OCI-LY1 (cell line): ENCODE results near the gene SPTLC2.

ENCODE experiments used
- CTCF ChIP-seq: fragments of 200-600 bp; sonication (generic), shearing (Covaris generic); IDR thresholded peaks from 2 replicates; pipeline ENCODE4 v1.5.1; 2017; ENCODE audit warnings: mild to moderate bottlenecking, antibody characterized with exemption, low read length, moderate library complexity, mixed read lengths
- EZH2 ChIP-seq: fragments of 200-600 bp; sonication (generic), shearing (Covaris generic); IDR thresholded peaks from 2 replicates; pipeline ENCODE4 v1.8.0; 2017; ENCODE audit warnings: borderline replicate concordance, mixed run types, mild to moderate bottlenecking, antibody characterized with exemption, low read length, moderate library complexity, mixed read lengths

GRCh38 chr14:77503138-77503537, 113.3 kb downstream of the SPTLC2 start:
- no peak for TF ChIP-seq CTCF
- TF ChIP-seq EZH2: no peak
